Psoas muscle (tissue), 8 donors: Measurements from ENCODE around the gene CCDC146. TPM values are rescaled to one million over a fixed set of nuclear protein-coding genes. Genes with fewer than 3 reads are reported as not detected.
"Not testable (repeated sequence)": the region's sequence is repeated elsewhere in the genome, so short reads cannot be mapped to it uniquely, and the experiment has no call there.

Experiments
- ATAC-seq, 4 donors: fragments of 200-7000 bp; cut with Tn5 transposase; one replicate each; pipeline ENCODE4 v1.9.1; 2020; ENCODE audit warnings: moderate library complexity in 3 of 4, mild to moderate bottlenecking in 2 of 4
- DNase-seq, 2 donors: peaks; one replicate each; pipeline ENCODE4 v3.0.0-alpha.2; 2020
- H3K27ac ChIP-seq: fragments of 200-600 bp; one replicate; pipeline ENCODE4 v1.8.0; 2022
- H3K27me3 ChIP-seq, 3 donors: fragments of 200-600 bp in 1 of 3; one replicate each; pipeline versions ENCODE4 v1.6.1 to v1.8.0; 2013 to 2022; ENCODE audit warnings: low read length in 2 of 3, mild to moderate bottlenecking in 2 of 3, moderate library complexity in 1 of 3; ENCODE audit not compliant: insufficient read depth in 3 of 3
- H3K36me3 ChIP-seq, 2 donors: fragments of 200-600 bp in 1 of 2; one replicate each; pipeline versions ENCODE4 v1.6.1 to v1.8.0; 2013 to 2022; ENCODE audit warnings: low read depth in 1 of 2, mild to moderate bottlenecking in 1 of 2, moderate library complexity in 1 of 2; ENCODE audit not compliant: insufficient read depth in 1 of 2
- H3K4me1 ChIP-seq: fragments of 200-600 bp; one replicate; pipeline ENCODE4 v1.8.0; 2022
- H3K4me3 ChIP-seq: fragments of 200-600 bp; one replicate; pipeline ENCODE4 v1.8.0; 2022; ENCODE audit warnings: mild to moderate bottlenecking
- H3K9me3 ChIP-seq: fragments of 200-600 bp; one replicate; pipeline ENCODE4 v1.8.0; 2022
- WGBS, 3 donors: extraction: QIAGEN DNeasy Blood & Tissue Kit; methylation state at CpG; one replicate each; pipeline versions ENCODE4 v1.1.6 to v1.1.7; 2013; 5-methylcytosine and 5-hydroxymethylcytosine counted together
- intact Hi-C, 2 donors: fragments of 100-400 bp; cut with DNase I; formaldehyde crosslinking; loops; one replicate each; pipeline versions ENCODE4 v1.11.0 to v1.14.2; 2022
- polyA plus RNA-seq, 3 donors: library from polyadenylated mRNA; stranded (reverse); fragments of 200-250 nt; gene quantifications; one replicate each; pipeline ENCODE4 v1.2.3, GENCODE V29; 2013
- total RNA-seq, 4 donors: library from RNA; stranded (reverse); fragmentation: NEBNext Ultra II Directional in 2 of 4; extraction: Animal tissue kit (Norgen Biotek cat#: 25700) in 2 of 4; gene quantifications; one replicate each; pipeline versions ENCODE4 v1.2.1 to v1.2.4, GENCODE V29; 2021 to 2023
- TF ChIP-seq, protein P1 (sequence below): fragments of 200-600 bp; IDR thresholded peaks from one replicate; pipeline ENCODE4 v1.8.0; 2022; ENCODE audit warnings: antibody characterized with exemption
- donor health status: healthy with polysubstance abuse.
- donor health status: DM: no; HTN: no; CAD: no; lungs with moderate emphysema.
- donor health status: Bipolar disorder and iron deficiency.
- donor health status: healthy.
- donor health status: DM: yes; HTN: yes; CAD: no.
- donor health status: DM: no; HTN: no; CAD: no.
- donor health status: DM: no; HTN: no; CAD: no.
- donor health status: DM: yes; HTN: yes; CAD: no.

The CCDC146 gene
- total and polyA plus RNA-seq, 7 donors = 1.2 to 3.5 (median 1.9) TPM

GRCh38 chr7:77208416-77208815, 86.0 kb downstream of the CCDC146 start:
- DNase-seq = no peak
- H3K36me3 ChIP-seq = no peaks in the 10 kb centered on the region
- TF ChIP-seq, protein P1, sequence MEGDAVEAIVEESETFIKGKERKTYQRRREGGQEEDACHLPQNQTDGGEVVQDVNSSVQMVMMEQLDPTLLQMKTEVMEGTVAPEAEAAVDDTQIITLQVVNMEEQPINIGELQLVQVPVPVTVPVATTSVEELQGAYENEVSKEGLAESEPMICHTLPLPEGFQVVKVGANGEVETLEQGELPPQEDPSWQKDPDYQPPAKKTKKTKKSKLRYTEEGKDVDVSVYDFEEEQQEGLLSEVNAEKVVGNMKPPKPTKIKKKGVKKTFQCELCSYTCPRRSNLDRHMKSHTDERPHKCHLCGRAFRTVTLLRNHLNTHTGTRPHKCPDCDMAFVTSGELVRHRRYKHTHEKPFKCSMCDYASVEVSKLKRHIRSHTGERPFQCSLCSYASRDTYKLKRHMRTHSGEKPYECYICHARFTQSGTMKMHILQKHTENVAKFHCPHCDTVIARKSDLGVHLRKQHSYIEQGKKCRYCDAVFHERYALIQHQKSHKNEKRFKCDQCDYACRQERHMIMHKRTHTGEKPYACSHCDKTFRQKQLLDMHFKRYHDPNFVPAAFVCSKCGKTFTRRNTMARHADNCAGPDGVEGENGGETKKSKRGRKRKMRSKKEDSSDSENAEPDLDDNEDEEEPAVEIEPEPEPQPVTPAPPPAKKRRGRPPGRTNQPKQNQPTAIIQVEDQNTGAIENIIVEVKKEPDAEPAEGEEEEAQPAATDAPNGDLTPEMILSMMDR = no peak
- ATAC-seq = no peak
- no peak overlapping the region for H3K27ac ChIP-seq
- H3K4me1 ChIP-seq = no peaks in the 10 kb centered on the region
- no peak overlapping the region for H3K4me3 ChIP-seq
- H3K9me3 ChIP-seq = peaks cover 10% of the 10 kb centered on the region
- H3K27me3 ChIP-seq = no peaks in the 10 kb centered on the region
- intact Hi-C loops = no loop called here

- TF ChIP-seq, protein P1 = no peak
- H3K4me3 ChIP-seq = no peak overlapping the region
- no peak overlapping the region for H3K27ac ChIP-seq
- ATAC-seq (no peak), DNase-seq (no peak)
- no peaks in the 10 kb centered on the region for H3K4me1 ChIP-seq
- WGBS, 3 donors = 92 to 97% (median 93%) methylated on average over 6 of the region's 6 CpGs
- H3K36me3 ChIP-seq = no peaks in the 10 kb centered on the region
- H3K9me3 ChIP-seq = peaks cover 10% of the 10 kb centered on the region
- intact Hi-C loops = no loop called here
- H3K27me3 ChIP-seq = no peaks in the 10 kb centered on the region
Observed at GRCh38 chr7:77209479-77210139, 87.2 kb downstream of the CCDC146 start.

DNA sequence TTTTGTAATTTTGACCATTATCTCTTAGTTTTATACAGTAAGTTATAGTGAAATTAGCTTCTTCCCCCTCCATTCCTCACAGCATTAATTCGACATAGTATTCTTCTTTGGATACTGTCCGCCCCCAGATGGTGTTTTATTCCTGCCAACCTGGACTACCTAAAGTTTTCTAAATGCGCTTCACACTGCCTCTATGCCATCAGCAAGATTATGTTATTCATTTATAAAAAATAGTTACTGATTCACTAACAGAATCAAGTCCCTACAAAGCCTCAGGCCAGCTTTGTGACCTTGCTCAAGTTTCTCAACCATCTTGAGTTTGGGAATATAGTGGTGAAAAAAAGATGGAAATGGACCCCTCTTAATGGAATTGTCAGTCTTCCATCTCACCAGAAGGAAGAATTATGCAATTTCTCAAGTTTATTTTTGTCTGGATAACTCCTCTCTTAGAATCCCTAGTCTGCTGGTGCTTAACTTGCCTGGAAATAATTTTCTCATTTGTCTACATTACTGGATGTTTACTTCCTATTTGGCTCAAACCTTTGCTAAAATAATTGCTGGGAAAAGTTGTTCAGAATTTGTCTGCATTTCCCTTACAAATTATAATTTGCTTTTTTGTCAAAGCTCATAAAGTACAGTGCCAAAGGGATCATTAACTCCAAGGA, 93.9 kb downstream of the CCDC146 start:
- no peak for DNase-seq
- intact Hi-C loops = no loop called here
- 69 to 79% (median 72%) methylated on average over 3 of the region's 3 CpGs for WGBS, 3 donors
- no peaks in the 10 kb centered on the region for H3K27me3 ChIP-seq
- H3K36me3 ChIP-seq = no peaks in the 10 kb centered on the region
- ATAC-seq = no peak
- TF ChIP-seq, protein P1 = no peak
- no peak overlapping the region for H3K27ac ChIP-seq
- H3K9me3 ChIP-seq = peaks cover 3% of the 10 kb centered on the region
- no peaks in the 10 kb centered on the region for H3K4me1 ChIP-seq
- no peak overlapping the region for H3K4me3 ChIP-seq

- 93 to 100% (median 97%) methylated on average over 2 of the region's 2 CpGs for WGBS, 3 donors
- DNase-seq = no peak
- H3K4me3 ChIP-seq = no peak overlapping the region
Observed at GRCh38 chr7:77217474-77218185, 95.2 kb downstream of the CCDC146 start.

DNA sequence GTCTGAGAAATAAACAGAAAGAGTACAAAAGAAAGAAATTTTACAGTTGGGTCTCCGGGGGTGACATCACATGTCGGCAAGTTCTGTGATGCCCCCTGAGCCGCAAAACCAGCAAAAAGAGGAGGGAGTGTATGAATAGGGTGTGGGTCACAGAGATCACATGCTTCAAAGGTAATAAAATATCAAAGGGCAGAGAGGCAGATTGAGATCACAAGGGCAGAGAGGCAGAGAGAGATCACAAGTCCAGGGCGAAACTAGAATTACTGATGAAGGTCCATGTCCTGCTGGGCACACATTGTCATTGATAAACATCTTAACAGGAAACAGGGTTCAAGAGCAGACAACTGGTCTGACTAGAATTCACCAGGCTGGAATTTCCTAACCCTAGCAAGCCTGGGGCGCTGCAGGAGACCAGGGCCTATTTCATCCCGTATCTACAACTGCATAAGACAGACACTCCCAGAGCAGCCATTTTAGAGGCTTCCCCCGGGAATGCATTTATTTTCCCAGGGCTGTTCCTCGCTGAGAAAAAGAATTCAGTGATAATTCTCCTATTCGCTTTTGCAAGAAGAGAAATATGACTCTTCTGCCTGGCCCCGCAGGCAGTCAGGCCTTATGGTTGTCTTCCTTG, 97.4 kb downstream of the CCDC146 start:
- intact Hi-C loops, H3K27me3 ChIP-seq, H3K4me3 ChIP-seq, H3K27ac ChIP-seq, H3K9me3 ChIP-seq, DNase-seq, H3K36me3 ChIP-seq, H3K4me1 ChIP-seq, ATAC-seq: not testable (repeated sequence)
- WGBS, 3 donors = 57 to 61% (median 60%) methylated on average over 10 of the region's 10 CpGs

More at GRCh38 chr7:77217474-77218185, 95.2 kb downstream of the CCDC146 start:
- TF ChIP-seq, protein P1 = no peak
- H3K27me3 ChIP-seq = no peaks in the 10 kb centered on the region
- no peaks in the 10 kb centered on the region for H3K36me3 ChIP-seq
- intact Hi-C loops = no loop called here
- no peak for ATAC-seq
- peaks cover 3% of the 10 kb centered on the region for H3K9me3 ChIP-seq
- no peaks in the 10 kb centered on the region for H3K4me1 ChIP-seq
- H3K27ac ChIP-seq = no peak overlapping the region
